ENCODE results near the gene MTIF3.

- no peak for TF ChIP-seq POLR2A (IDR thresholded peaks at IDR 0.05; ENCODE audit: low read depth, low read length)
- TF ChIP-seq POLR2AphosphoS5 (IDR thresholded peaks at IDR 0.05; ENCODE audit: low read depth, low read length): no peak
Measured at GRCh38 chr13:27388241-27388640, 62.1 kb downstream of the MTIF3 start.

All from GM12892 (cell line).